TTC549 (cell line): ENCODE data around the gene HOXD11.

ENCODE experiments used
- FAIRE-seq: peaks from 2 replicates; lab custom pipeline; 2012; peaks lifted over from hg19 to GRCh38; lab: Jason Lieb, UNC

The HOXD11 gene

DNA sequence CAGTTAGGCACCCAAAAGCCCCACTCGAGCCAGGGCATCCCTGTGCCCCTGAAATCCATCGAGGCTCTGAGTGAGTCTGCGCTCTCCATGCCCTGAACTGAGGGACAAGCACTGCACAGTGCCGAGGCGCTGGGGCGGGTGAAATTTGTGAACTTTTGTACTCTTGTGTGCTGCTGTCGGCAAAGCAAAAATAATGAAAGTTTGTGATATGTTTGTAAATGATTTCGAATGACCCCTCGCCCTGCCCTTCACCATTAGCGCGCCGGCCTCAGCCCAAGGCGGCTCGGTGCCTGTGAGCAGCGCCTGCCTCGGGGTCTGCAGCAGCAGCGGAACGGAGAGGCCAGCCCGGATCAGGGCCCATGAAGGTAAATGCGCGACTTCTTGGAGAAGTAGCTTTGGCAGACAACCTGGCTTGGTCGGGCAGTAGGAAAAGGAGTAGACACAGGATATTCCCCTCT is 42.4 kb downstream of the HOXD11 start:
- FAIRE-seq = no peak

- FAIRE-seq = no peak
Observed at GRCh38 chr2:176149939-176150583, 43.0 kb downstream of the HOXD11 start.

DNA sequence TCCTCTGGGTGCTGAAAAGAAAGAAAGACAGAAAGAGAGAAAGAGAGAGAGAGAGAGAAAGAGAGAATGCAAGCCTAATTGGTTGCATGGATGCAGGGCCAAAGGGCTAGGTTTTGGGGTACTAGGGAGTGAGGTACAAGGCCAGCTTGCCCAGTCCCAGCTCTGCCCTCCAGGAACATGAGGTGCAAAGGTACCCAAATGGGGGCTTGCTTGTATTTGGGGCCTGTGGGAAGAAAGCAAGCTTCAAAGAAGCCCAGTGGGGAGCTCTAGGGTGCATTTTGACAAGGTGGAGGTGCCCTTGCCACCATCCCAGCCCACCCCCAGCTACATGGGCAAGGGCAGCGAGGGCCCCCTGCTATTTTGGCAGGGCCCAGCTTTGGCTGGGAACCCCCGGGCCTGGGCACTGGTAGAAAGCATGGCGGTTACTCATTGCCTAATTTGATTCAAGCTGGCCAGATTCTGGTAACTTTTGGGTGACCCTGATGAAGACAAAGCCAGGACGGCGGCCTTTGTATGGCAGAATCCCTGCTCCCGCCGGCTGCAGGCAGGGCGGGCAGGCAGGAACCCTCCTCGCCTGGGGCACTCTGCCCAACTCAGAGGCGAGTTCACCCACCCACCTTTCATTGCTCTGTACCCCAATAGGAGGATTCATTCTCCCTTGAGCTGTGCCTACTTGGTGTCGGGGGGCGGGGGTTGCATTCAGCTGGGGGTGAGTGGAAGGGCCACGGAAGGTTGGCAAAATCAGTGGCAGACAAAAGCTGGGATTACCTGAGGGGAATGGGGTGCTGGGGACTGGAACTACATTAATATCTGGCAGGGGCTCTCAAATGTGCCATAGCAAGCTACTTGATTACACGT is 43.7 kb downstream of the HOXD11 start:
- FAIRE-seq = no peak

DNA sequence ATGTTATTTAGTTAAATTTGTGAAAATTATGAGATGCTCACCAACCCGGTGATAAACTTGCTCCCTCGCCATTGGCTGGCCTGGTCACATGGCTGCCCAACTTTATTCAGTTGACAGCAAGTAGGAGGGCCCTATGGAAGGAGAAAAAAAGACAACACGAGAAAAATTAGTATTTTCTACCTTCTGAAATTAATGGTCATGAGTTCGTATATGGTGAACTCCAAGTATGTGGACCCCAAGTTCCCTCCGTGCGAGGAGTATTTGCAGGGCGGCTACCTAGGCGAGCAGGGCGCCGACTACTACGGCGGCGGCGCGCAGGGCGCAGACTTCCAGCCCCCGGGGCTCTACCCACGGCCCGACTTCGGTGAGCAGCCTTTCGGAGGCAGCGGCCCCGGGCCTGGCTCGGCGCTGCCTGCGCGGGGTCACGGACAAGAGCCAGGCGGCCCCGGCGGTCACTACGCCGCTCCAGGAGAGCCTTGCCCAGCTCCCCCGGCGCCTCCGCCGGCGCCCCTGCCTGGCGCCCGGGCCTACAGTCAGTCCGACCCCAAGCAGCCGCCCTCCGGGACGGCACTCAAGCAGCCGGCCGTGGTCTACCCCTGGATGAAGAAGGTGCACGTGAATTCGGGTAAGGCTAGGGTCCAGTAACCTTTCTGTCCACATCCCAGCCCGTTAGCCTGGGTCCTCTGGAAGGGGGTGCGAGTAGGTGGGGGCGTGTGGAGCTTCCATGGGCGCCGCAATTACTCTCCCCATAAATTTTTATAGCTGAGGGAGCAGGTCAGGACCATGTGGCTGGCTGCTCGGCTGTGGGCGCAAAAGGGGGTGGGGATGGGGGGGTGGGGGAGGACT is 44.6 kb downstream of the HOXD11 start, which contains the start of gene HOXD4:
TSS of gene HOXD4 (plus strand) at position 109 of the 846 bp plus-strand sequence. CDS start at position 193, 84 bp downstream.
- no peak for FAIRE-seq

DNA sequence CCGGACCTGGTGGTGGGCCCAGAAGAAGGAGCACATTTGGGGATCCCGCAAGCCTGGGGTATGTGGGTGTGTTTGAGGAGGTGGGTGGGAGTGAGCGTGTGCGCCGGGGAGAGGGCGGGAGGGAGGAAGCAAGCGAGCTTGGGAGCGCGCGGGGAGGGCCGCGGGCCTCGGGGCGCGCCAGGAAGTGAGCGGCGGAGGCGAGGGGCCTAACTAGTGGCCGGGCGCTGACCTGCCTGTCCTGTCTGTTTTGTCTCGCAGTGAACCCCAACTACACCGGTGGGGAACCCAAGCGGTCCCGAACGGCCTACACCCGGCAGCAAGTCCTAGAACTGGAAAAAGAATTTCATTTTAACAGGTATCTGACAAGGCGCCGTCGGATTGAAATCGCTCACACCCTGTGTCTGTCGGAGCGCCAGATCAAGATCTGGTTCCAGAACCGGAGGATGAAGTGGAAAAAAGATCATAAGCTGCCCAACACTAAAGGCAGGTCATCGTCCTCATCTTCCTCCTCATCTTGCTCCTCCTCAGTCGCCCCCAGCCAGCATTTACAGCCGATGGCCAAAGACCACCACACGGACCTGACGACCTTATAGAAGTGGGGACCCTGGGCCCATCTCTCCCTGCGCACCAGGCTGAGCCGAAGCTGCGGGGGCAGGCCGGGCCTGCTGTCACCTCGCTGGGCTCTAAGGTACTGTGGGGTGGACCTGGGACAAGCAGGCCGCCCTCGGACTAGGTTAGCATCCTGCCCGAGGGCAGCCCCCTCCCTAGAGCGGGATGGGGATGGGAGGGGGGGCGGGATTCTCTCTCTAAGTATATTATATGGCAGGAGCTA is 45.5 kb downstream of the HOXD11 start:
- no peak for FAIRE-seq

DNA sequence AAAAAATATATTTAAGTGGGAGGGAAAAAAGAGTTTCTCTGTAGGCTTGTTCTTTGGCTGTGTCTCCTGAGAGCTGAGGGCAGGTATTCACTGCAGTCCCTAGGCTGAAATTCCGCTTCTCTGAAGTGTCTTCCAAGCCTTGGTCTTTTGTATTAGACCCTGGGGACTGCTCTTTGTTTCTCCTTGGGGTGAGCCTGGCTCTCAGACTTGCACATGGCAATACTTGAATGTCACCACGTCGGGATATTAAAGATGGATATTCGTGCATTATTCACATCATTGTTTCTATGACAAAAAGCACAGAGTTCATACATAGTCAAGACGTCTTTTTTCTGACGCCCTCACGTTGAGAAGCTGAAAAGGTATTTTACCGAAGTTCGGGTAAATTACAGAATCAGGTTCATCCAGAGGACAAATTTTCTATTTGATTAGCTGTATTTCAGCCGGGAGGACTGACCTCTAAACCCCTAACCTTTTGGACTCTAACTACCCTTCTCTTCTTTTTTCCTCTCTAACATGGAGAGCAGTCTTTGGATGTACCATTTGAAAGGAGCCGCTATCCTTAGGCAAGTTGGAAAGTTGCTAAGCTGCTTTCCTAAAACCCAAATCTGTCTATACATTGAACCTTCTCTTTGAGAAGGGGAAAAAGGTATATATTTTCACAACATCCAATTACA is 47.6 kb downstream of the HOXD11 start:
- FAIRE-seq = no peak

GRCh38 chr2:176155356-176156044 is 48.4 kb downstream of the HOXD11 start:
- FAIRE-seq = no peak

DNA sequence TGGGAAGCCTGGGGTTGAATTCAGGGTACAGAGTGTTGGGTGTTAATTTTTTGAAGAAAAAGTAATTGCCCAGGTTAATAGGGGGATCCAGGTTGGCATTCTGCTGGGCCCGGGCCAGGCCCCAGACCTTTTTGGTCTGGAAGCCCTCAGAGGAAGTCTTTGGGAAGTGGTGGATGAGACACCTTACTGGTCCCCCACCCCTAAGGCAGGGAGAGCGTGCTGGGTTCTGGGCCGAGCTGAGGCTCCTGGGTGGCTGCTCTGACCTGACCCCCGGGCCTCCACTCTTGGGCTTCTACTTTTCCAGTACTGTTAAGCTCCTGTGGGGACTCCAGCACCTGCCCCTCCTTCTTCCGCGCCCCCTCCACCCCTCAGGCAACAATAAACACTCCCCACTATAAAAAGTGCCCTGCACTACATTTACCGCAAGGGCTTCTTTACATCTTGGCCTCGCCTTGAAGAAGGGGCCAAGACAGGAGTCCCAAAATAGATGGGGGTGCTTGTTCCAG is 49.3 kb downstream of the HOXD11 start:
- no peak for FAIRE-seq

DNA sequence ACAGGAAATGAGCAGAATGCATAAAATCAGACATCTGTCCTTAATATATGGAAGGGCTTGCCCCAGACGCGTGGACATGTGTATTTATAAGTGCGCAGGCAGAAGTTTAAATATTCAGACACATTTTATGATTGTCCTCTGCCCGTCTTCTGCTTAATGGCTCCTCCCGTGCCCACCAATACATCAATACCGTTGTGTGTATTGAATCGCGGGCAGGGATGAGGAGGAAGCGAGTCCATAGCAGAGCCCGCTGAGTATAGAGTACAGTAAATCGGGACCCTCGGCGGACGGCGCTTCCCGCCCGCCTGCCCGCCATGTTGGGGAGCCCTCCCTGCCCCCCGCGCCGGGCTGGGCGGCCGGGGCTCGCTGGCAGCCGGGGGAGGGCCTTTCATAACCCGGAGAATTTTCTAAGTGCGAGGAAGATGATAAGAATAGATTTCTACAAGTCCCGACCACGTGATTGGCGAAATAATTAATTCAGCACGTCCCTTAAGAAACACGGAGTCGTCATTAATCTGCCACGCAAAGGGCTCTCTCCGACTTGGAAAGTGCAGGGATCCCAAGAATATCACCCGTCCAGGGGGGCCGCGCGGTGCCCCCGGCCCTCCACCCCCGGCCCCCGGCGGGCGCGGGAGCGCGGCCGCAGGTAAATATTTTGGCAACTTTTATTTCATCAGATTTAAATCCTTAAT is 49.9 kb downstream of the HOXD11 start, which contains the start of gene HOXD3:
TSS of gene HOXD3 (plus strand) at position 501 of the 692 bp plus-strand sequence. CDS start 11,808 bp downstream, outside the sequence.
- FAIRE-seq = no peak

DNA sequence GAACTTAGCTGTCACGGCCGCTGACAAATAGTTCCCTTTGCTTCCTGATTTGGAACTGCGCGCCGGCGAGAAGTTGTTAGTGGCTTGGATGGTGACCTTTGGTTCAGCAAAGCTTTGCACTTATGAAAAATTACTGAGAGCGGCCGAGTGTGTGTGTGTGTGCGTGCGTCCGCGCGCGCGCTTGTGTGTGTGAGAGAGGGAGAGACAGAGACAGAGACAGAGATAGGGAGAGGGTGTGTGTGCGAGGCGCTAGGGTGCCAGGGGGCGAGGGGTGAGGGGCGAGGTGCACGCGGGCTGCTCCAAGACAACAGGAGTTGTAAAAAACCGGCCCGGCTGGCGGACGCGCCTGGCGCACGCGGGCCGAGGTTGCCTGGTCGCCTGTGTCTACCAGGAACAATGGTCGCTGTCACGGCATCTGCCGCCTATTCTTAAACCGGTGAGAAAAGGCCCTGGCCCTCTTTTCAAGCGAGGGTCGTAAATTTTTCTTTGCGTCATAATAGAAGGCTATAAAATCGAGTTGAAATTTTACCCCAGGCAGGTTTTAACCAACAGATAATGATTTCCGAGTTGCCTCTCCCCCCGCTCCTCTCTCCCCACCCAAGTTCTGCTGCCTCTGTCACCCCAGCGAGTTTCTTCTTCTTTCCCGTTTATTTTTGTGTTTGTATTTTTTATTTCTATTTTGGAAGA is 50.6 kb downstream of the HOXD11 start:
- no peak for FAIRE-seq

DNA sequence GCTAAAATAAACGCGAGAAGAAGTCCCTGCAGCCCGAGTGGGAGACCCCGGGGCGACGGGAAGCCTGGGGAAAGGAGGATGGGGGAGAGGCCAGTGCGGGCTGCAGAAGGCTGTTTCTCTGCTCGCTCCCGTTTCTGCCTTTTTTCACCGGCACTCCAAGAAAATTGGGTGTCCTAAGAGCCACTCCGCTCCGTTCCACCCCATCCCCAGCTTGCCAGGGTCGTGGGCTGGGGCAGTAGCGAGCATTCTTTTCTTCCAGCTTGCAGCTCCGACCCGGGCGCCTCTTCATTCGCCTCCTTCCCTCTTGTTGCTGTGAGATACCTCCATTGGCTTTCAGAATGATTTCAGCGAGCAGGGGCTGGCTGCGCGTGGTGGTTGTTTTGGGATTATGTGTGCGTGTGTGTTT is 51.1 kb downstream of the HOXD11 start:
- FAIRE-seq = no peak

DNA sequence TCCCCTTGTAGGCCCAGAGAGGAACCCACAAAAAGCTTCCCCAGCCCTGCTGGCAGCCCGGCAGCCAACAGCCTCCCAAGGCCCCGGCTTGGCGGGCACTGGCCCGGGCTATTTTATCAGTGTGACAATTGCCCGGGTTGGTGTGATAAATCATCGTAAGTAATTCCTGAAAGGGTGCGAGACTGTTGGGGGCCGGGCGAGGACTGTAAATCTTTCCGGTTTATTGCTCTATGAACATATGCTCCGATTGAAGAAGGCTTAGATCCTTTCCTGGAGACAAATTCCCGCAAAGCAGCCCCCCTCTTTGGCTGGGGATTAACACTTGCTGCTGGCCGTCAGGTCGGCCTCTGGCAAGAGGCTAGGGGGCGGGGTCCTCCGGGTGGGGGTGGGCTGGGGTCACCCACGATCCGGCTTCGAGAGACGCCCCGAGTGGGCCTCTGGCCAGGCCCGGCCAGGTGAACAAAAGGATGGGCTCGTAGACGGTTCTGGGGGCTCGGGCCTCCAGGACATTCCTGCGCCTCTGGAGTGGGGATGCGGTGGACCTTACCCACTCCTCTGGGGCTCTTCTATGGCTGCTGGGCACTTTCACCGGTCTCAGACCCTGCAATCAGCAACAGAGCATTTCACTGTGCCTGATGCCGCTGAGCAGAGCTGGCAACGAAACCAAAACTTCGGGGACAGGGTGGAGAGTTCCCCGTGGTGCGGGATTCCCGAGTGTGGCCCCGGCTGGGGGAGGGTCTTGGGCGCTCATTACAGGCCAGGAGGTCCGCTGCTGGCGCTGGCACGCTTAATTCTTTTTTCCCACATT is 52.0 kb downstream of the HOXD11 start:
- no peak for FAIRE-seq
